ENCODE results near the gene TIMMDC1. TPM values are rescaled to one million over a fixed set of nuclear protein-coding genes. Genes with fewer than 3 reads are reported as not detected.

The TIMMDC1 gene
- total RNA-seq: 10 to 100 TPM; 37.6 to 59.6 (median 53.1) TPM
- 10 to 100 TPM; 51.7 to 77.2 (median 63.8) TPM for polyA plus RNA-seq

DNA sequence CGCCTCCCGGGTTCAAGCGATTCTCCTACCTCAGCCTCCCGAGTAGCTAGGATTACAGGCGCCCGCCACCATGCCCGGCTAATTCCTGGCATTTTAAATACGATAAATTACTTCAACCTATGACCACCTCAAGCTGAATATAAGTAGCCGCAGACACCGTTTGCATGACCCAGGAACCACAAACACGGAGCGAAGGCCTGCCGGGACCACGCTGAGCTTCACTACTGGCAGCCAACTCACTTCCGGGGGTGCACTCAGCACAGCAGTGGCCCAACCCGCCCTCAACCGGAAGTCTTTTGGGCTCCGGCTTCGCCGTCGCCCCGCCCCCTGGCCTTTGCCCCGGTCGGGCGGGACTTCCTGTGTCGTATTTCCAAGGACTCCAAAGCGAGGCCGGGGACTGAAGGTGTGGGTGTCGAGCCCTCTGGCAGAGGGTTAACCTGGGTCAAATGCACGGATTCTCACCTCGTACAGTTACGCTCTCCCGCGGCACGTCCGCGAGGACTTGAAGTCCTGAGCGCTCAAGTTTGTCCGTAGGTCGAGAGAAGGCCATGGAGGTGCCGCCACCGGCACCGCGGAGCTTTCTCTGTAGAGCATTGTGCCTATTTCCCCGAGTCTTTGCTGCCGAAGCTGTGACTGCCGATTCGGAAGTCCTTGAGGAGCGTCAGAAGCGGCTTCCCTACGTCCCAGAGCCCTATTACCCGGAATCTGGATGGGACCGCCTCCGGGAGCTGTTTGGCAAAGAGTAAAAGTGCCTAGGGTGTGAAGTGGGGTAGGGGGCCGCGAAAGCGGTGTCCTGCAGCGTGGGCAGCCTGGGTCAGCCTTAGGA lies at the start of gene TIMMDC1:
Gene TIMMDC1, plus strand, starts transcription at position 362 of the 826 bp plus-strand sequence. Its CDS starts 187 bp downstream, at position 549.
- 1% methylated on average over 58 of the region's 58 CpGs for WGBS, 2 donors
- TF ChIP-seq POLR2A (IDR thresholded peaks at IDR 0.05) (peak; percentile 81 to 89), CTCF (IDR thresholded peaks at IDR 0.05) (no peak), POLR2AphosphoS5 (IDR thresholded peaks at IDR 0.05) (peak; percentile 93 to 97 (median 94)), EP300 (IDR thresholded peaks at IDR 0.05) (peak in 1 of 4 donors; percentile 42)
- Histone ChIP-seq H3K4me1 (peaks cover 0 to 43% (median 30%) of the 10 kb centered on the region in 4 donors), H3K4me3 (peak within 1 kb of the TSS; percentile 70 to 79 (median 72)), H3K9me3 (no peaks in the 10 kb centered on the region), H3K36me3 (peaks cover 0 to 10% (median 0%) of the 10 kb centered on the region in 4 donors), H3K27ac (peak within 1 kb of the TSS; percentile 90 to 94 (median 92)), H3K27me3 (no peaks in the 10 kb centered on the region)
- DNase-seq: peak; percentile 98
- intact Hi-C loops (cut with DNase I): loop anchor here (1.0 kb wide), 2 partner anchors 35 to 179 kb away; partner anchors contain the start of genes COX17 and TMEM39A

GRCh38 chr3:119453822-119454221 lies 44.5 kb upstream of the TIMMDC1 start:
- 90 to 92% methylated on average over 1 of the region's 1 CpG for WGBS, 2 donors
- peaks cover 0 to 99% (median 32%) of the 10 kb centered on the region in 4 donors for H3K36me3 ChIP-seq
- no peak overlapping the region for H3K4me3 ChIP-seq
- H3K27ac ChIP-seq: no peak overlapping the region
- intact Hi-C loops (cut with DNase I): no loop called here
- H3K4me1 ChIP-seq: no peaks in the 10 kb centered on the region
- no peaks in the 10 kb centered on the region for H3K9me3 ChIP-seq
- no peak for TF ChIP-seq POLR2AphosphoS5 (IDR thresholded peaks at IDR 0.05)
- TF ChIP-seq CTCF (IDR thresholded peaks at IDR 0.05): no peak
- no peak for TF ChIP-seq POLR2A (IDR thresholded peaks at IDR 0.05)
- TF ChIP-seq EP300 (IDR thresholded peaks at IDR 0.05): no peak
- H3K27me3 ChIP-seq: no peaks in the 10 kb centered on the region
- no peak for DNase-seq

- no peak for DNase-seq
- peaks cover 0 to 99% (median 33%) of the 10 kb centered on the region in 4 donors for H3K36me3 ChIP-seq
- no peak for TF ChIP-seq EP300 (IDR thresholded peaks at IDR 0.05)
- 94% methylated on average over 1 of the region's 1 CpG for WGBS, 2 donors
- no peaks in the 10 kb centered on the region for H3K27me3 ChIP-seq
- H3K4me3 ChIP-seq: no peak overlapping the region
- H3K9me3 ChIP-seq: no peaks in the 10 kb centered on the region
- H3K27ac ChIP-seq: peak overlapping the region in 2 of 4 donors; percentile 12
- intact Hi-C loops (cut with DNase I): no loop called here
- peaks cover 0 to 14% (median 5%) of the 10 kb centered on the region in 4 donors for H3K4me1 ChIP-seq
These were observed 41.9 kb upstream of the TIMMDC1 start for GRCh38 chr3:119456469-119456868.

- Histone ChIP-seq H3K4me1 (peaks cover 0 to 22% (median 11%) of the 10 kb centered on the region in 4 donors), H3K27me3 (no peaks in the 10 kb centered on the region), H3K27ac (peak overlapping the region in 1 of 4 donors; percentile 12), H3K36me3 (peaks cover 0 to 93% (median 33%) of the 10 kb centered on the region in 4 donors), H3K9me3 (no peaks in the 10 kb centered on the region), H3K4me3 (no peak overlapping the region)
- WGBS, 2 donors: 73 to 92% methylated on average over 4 of the region's 4 CpGs
- intact Hi-C loops (cut with DNase I): no loop called here
- TF ChIP-seq POLR2AphosphoS5 (IDR thresholded peaks at IDR 0.05) (peak in 2 of 4 donors; percentile 4 to 27), POLR2A (IDR thresholded peaks at IDR 0.05) (no peak), EP300 (IDR thresholded peaks at IDR 0.05) (peak in 1 of 4 donors; percentile 36)
- no peak for DNase-seq
These were observed 41.1 kb upstream of the TIMMDC1 start for GRCh38 chr3:119457246-119457645.

- Histone ChIP-seq H3K4me3 (peak within 1 kb of the TSS; percentile 63 to 93 (median 74)), H3K27ac (peak within 1 kb of the TSS; percentile 83 to 88 (median 86)), H3K4me1 (peaks cover 0 to 37% (median 22%) of the 10 kb centered on the region in 4 donors), H3K36me3 (peaks cover 0 to 32% (median 3%) of the 10 kb centered on the region in 4 donors), H3K27me3 (no peaks in the 10 kb centered on the region), H3K9me3 (no peaks in the 10 kb centered on the region)
- peak; percentile 100 for DNase-seq
- WGBS, 2 donors: 4 to 5% methylated on average over 51 of the region's 51 CpGs
- TF ChIP-seq CTCF (IDR thresholded peaks at IDR 0.05) (peak in 1 of 4 experiments; percentile 20), EP300 (IDR thresholded peaks at IDR 0.05) (peak in 1 of 4 donors; percentile 61), POLR2A (IDR thresholded peaks at IDR 0.05) (peak; percentile 83 to 93), POLR2AphosphoS5 (IDR thresholded peaks at IDR 0.05) (peak; percentile 94 to 98 (median 98))
- intact Hi-C loops (cut with DNase I): loop anchor here (1.0 kb wide), 1 partner anchor 35 kb away; the partner anchor contains the start of gene TIMMDC1
These were observed 34.9 kb upstream of the TIMMDC1 start, which contains the start of gene TMEM39A for GRCh38 chr3:119463171-119464169. TSS of gene TMEM39A (minus strand) at chr3:119463615. CDS start at chr3:119462074, 1,541 bp downstream.
